Hepatocyte (in vitro differentiated cells): Measurements from ENCODE around the gene IL2RA. TPM values are rescaled to one million over a fixed set of nuclear protein-coding genes. Genes with fewer than 3 reads are reported as not detected.

ENCODE experiments used
- DNase-seq: peaks from one replicate; pipeline ENCODE4 v3.0.0-alpha.2; 2016; ENCODE audit warnings: low spot score
- H2AFZ ChIP-seq: fragments of 200-600 bp; sonication (generic); 2 replicates; pipeline ENCODE4 v1.6.0; 2016; ENCODE audit warnings: antibody characterized with exemption, mild to moderate bottlenecking
- H3K27ac ChIP-seq: fragments of 200-600 bp; sonication (generic); 2 replicates; pipeline ENCODE4 v1.5.1; 2016; ENCODE audit warnings: mild to moderate bottlenecking
- H3K27me3 ChIP-seq: fragments of 200-600 bp; sonication (generic); 2 replicates; pipeline ENCODE4 v1.6.1; 2016
- H3K36me3 ChIP-seq: fragments of 200-600 bp; sonication (generic); replicated peaks from 2 replicates; pipeline ENCODE4 v1.5.1; 2016; ENCODE audit warnings: low read depth; ENCODE audit not compliant: insufficient read depth
- H3K4me1 ChIP-seq: fragments of 200-600 bp; sonication (generic); 2 replicates; pipeline ENCODE4 v1.5.1; 2016; ENCODE audit warnings: mild to moderate bottlenecking, moderate library complexity; ENCODE audit not compliant: insufficient read depth
- H3K4me2 ChIP-seq: fragments of 200-600 bp; sonication (generic); 2 replicates; pipeline ENCODE4 v1.6.0; 2016
- H3K4me3 ChIP-seq: fragments of 200-600 bp; sonication (generic); 2 replicates; pipeline ENCODE4 v1.5.1; 2016; ENCODE audit warnings: mild to moderate bottlenecking
- H3K79me2 ChIP-seq: fragments of 200-600 bp; sonication (generic); 2 replicates; pipeline ENCODE4 v1.6.0; 2017; ENCODE audit warnings: mild to moderate bottlenecking
- H3K9me2 ChIP-seq: fragments of 200-600 bp; sonication (generic); replicated peaks from 2 replicates; pipeline ENCODE4 v1.6.0; 2017; ENCODE audit warnings: mild to moderate bottlenecking; ENCODE audit not compliant: insufficient read depth
- H3K9me3 ChIP-seq: fragments of 200-600 bp; sonication (generic); 2 replicates; pipeline ENCODE4 v1.5.1; 2016; ENCODE audit warnings: low read depth, mild to moderate bottlenecking
- H4K20me1 ChIP-seq: fragments of 200-600 bp; sonication (generic); 2 replicates; pipeline ENCODE4 v1.6.0; 2016; ENCODE audit warnings: mild to moderate bottlenecking; ENCODE audit not compliant: insufficient read depth, poor library complexity, severe bottlenecking
- EZH2 ChIP-seq: fragments of 200-600 bp; sonication (generic); IDR thresholded peaks from 2 replicates; pipeline ENCODE4 v1.6.1; 2016; ENCODE audit warnings: antibody characterized with exemption, mild to moderate bottlenecking, borderline replicate concordance
- EZH2phosphoT487 ChIP-seq: fragments of 200-600 bp; sonication (generic); IDR thresholded peaks from one replicate; pipeline ENCODE4 v1.6.1; 2018; ENCODE audit warnings: antibody characterized with exemption, mild to moderate bottlenecking, low read depth, moderate library complexity; ENCODE audit not compliant: unreplicated experiment, severe bottlenecking
- WGBS: methylation state at CpG from one replicate; pipeline ENCODE4 v1.1.6; 2016; ENCODE audit warnings: low lambda C conversion rate; ENCODE audit errors: missing lambda C conversion rate; 5-methylcytosine and 5-hydroxymethylcytosine counted together
- polyA plus RNA-seq: library from polyadenylated mRNA; unstranded; fragments of >200 nt; fragmentation: Nextera tagmentation; extraction: Ambion mirVana; gene quantifications from 2 replicates; pipeline ENCODE4 v1.2.1, GENCODE V29; 2016
- total RNA-seq: library from RNA; depleted of rRNA; stranded (reverse); fragments of >200 nt; gene quantifications from 2 replicates; pipeline ENCODE4 v1.2.3, GENCODE V29; 2014
- TF ChIP-seq, protein P1 (sequence below): fragments of 200-600 bp; sonication (generic); IDR thresholded peaks from 2 replicates; pipeline ENCODE4 v1.5.1; 2016; ENCODE audit warnings: antibody characterized with exemption, mild to moderate bottlenecking; ENCODE audit not compliant: poor library complexity

The IL2RA gene
- total and polyA plus RNA-seq, 2 experiments from 2014 or later: not detected

DNA sequence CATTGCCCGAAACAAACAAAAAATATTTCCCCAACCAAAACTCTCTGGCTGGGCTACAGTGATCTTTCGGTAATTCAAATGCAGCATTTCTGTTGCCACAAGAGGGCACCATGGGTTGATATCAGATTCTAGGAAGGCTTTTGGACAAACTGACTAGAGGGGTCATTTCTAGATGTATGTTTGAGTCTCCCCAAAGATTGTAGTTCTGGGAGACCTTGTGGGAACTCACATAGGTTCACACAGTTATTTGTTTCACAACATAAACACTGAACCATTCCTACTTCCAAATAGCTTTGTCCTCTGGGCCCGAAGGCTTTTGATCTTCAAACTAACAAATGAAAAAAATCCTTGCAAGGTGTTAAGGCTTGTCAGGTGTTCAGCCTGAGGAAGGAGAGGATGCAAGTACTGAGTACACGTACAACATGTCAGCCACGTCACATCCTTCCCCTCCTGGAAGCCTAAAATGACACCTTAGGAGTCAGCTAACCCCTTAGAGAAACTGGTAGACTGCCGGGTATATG lies 47.9 kb downstream of the IL2RA start:
- Histone ChIP-seq H3K27ac (no peak overlapping the region), H3K36me3 (no peaks in the 10 kb centered on the region), H3K4me2 (no peak overlapping the region)

GRCh38 chr10:6013413-6014192 lies 48.6 kb downstream of the IL2RA start:
- Histone ChIP-seq H3K4me2 (no peak overlapping the region), H3K4me1 (no peaks in the 10 kb centered on the region), H3K9me2 (no peaks in the 10 kb centered on the region), H3K27ac (no peak overlapping the region), H3K79me2 (no peaks in the 10 kb centered on the region), H2AFZ (no peak overlapping the region), H4K20me1 (no peaks in the 10 kb centered on the region), H3K4me3 (no peak overlapping the region), H3K27me3 (no peaks in the 10 kb centered on the region), H3K9me3 (no peaks in the 10 kb centered on the region), H3K36me3 (no peaks in the 10 kb centered on the region)
- TF ChIP-seq, protein P1, sequence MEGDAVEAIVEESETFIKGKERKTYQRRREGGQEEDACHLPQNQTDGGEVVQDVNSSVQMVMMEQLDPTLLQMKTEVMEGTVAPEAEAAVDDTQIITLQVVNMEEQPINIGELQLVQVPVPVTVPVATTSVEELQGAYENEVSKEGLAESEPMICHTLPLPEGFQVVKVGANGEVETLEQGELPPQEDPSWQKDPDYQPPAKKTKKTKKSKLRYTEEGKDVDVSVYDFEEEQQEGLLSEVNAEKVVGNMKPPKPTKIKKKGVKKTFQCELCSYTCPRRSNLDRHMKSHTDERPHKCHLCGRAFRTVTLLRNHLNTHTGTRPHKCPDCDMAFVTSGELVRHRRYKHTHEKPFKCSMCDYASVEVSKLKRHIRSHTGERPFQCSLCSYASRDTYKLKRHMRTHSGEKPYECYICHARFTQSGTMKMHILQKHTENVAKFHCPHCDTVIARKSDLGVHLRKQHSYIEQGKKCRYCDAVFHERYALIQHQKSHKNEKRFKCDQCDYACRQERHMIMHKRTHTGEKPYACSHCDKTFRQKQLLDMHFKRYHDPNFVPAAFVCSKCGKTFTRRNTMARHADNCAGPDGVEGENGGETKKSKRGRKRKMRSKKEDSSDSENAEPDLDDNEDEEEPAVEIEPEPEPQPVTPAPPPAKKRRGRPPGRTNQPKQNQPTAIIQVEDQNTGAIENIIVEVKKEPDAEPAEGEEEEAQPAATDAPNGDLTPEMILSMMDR: no peak
- TF ChIP-seq EZH2 (no peak), EZH2phosphoT487 (no peak)
- DNase-seq: no peak
- WGBS: 86% methylated on average over 17 of the region's 17 CpGs

More for the DNA sequence above, 47.9 kb downstream of the IL2RA start:
- no peaks in the 10 kb centered on the region for H4K20me1 ChIP-seq
- no peaks in the 10 kb centered on the region for H3K79me2 ChIP-seq
- WGBS: 57% methylated on average over 6 of the region's 6 CpGs
- no peak overlapping the region for H2AFZ ChIP-seq
- H3K9me3 ChIP-seq: no peaks in the 10 kb centered on the region
- H3K27me3 ChIP-seq: no peaks in the 10 kb centered on the region
- DNase-seq: peak; percentile 58
- no peak overlapping the region for H3K4me3 ChIP-seq
- H3K9me2 ChIP-seq: no peaks in the 10 kb centered on the region
- H3K4me1 ChIP-seq: no peaks in the 10 kb centered on the region
- no peak for TF ChIP-seq EZH2
- TF ChIP-seq, protein P1: peak; percentile 68
- TF ChIP-seq EZH2phosphoT487: no peak

DNA sequence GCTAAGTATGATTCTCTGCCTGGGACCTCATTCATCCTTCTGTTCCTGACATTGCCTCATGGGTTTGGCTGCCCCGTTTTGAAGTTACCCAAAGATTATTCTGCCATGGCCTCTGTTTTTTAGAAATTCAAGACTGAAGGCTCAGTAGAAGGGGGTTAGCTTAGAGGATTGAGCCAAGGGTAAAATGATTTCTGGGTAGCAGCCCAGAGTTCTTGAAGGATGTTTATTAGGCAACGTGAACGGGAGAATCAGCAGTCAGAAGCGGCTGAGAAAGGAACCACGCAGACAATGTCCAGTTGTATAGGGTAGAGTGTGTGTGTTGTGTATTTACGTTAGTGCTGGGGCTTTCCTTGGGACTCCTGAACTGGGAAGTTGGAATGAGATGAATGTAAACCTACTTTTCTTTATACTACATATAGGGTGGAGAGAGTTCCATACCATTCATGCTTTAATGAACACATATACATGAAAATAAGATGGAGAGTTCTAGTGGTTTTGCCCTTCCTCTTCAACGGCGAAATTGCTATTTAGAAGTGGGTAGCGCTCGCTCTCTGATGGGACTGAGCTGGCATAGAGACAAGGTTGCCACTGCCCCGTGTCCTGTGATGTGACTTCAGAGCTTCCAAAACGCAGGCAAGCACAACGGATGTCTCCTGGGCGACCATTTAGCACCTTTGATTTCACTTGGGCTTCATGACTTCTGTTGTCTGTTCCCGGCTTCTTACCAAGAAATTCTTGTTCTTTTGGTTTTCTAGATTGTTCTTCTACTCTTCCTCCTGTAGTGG lies 49.9 kb downstream of the IL2RA start:
- TF ChIP-seq, protein P1: no peak
- TF ChIP-seq EZH2: no peak
- no peak for TF ChIP-seq EZH2phosphoT487
- WGBS: 86% methylated on average over 15 of the region's 15 CpGs
- Histone ChIP-seq H3K36me3 (no peaks in the 10 kb centered on the region), H4K20me1 (no peaks in the 10 kb centered on the region), H3K9me2 (no peaks in the 10 kb centered on the region), H3K79me2 (no peaks in the 10 kb centered on the region), H3K27ac (no peak overlapping the region), H2AFZ (no peak overlapping the region), H3K4me2 (no peak overlapping the region), H3K4me3 (no peak overlapping the region), H3K9me3 (no peaks in the 10 kb centered on the region), H3K4me1 (no peaks in the 10 kb centered on the region), H3K27me3 (no peaks in the 10 kb centered on the region)
- no peak for DNase-seq
